Measurements from ENCODE around the gene MPO. TPM values are rescaled to one million over a fixed set of nuclear protein-coding genes. Genes with fewer than 3 reads are reported as not detected.

Gene MPO
- total and polyA plus RNA-seq, 8 donors = 0.03 to 7.7 (median 0.46) TPM; not detected in 5

- DNase-seq = no peak
- H3K4me1 ChIP-seq = no peaks in the 10 kb centered on the region
- peaks cover 0 to 33% (median 9%) of the 10 kb centered on the region in 3 donors for H3K27me3 ChIP-seq
- 71 to 85% (median 83%) methylated on average over 3 of the region's 3 CpGs for WGBS, 5 donors
- H3K9me3 ChIP-seq = no peaks in the 10 kb centered on the region
- no peak overlapping the region for H3K4me3 ChIP-seq
- intact Hi-C loops (cut with DNase I; ENCODE audit: low total_unique reads) = no loop called here
- H3K27ac ChIP-seq = no peak overlapping the region
- TF ChIP-seq EP300 (IDR thresholded peaks at IDR 0.05) (no peak), POLR2A (IDR thresholded peaks at IDR 0.05) (no peak), POLR2AphosphoS5 (IDR thresholded peaks at IDR 0.05) (no peak)
- TF ChIP-seq, protein P1, sequence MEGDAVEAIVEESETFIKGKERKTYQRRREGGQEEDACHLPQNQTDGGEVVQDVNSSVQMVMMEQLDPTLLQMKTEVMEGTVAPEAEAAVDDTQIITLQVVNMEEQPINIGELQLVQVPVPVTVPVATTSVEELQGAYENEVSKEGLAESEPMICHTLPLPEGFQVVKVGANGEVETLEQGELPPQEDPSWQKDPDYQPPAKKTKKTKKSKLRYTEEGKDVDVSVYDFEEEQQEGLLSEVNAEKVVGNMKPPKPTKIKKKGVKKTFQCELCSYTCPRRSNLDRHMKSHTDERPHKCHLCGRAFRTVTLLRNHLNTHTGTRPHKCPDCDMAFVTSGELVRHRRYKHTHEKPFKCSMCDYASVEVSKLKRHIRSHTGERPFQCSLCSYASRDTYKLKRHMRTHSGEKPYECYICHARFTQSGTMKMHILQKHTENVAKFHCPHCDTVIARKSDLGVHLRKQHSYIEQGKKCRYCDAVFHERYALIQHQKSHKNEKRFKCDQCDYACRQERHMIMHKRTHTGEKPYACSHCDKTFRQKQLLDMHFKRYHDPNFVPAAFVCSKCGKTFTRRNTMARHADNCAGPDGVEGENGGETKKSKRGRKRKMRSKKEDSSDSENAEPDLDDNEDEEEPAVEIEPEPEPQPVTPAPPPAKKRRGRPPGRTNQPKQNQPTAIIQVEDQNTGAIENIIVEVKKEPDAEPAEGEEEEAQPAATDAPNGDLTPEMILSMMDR (IDR thresholded peaks at IDR 0.05) = no peak
- no peaks in the 10 kb centered on the region for H3K36me3 ChIP-seq
These were observed 53.0 kb downstream of the MPO start for GRCh38 chr17:58227733-58228132.

GRCh38 chr17:58224315-58224714, 56.4 kb downstream of the MPO start:
- no peak overlapping the region for H3K4me3 ChIP-seq
- peaks cover 0 to 10% (median 8%) of the 10 kb centered on the region in 3 donors for H3K27me3 ChIP-seq
- intact Hi-C loops (cut with DNase I; ENCODE audit: low total_unique reads) = no loop called here
- H3K27ac ChIP-seq = no peak overlapping the region
- no peaks in the 10 kb centered on the region for H3K9me3 ChIP-seq
- no peak for DNase-seq
- peaks cover 0 to 8% (median 7%) of the 10 kb centered on the region in 4 donors for H3K4me1 ChIP-seq
- no peaks in the 10 kb centered on the region for H3K36me3 ChIP-seq
- 28 to 50% (median 41%) methylated on average over 1 of the region's 1 CpG for whole genome bisulfite sequencing, 5 donors
- TF ChIP-seq EP300 (IDR thresholded peaks at IDR 0.05) = no peak

Other genes with a start within 250 kb of the MPO start
- 10 to 100 TPM in 3 of 5 donors, 1 to 10 TPM in 2; 5.8 to 40.6 (median 20.9) TPM for gene DYNLL2, start 197.5 kb downstream of the MPO start, total RNA-seq
- gene DYNLL2, start 197.5 kb downstream of the MPO start, polyA plus RNA-seq = 10 to 100 TPM; 18.5 to 29.4 (median 22.0) TPM
- gene OR4D1, start 132.6 kb downstream of the MPO start, total RNA-seq = not detected
- under 1 TPM in 1 of 3 donors, not detected in 2; 0.03 TPM for gene OR4D1, start 132.6 kb downstream of the MPO start, polyA plus RNA-seq
- not detected for gene OR4D2, start 114.0 kb downstream of the MPO start, total RNA-seq
- gene OR4D2, start 114.0 kb downstream of the MPO start, polyA plus RNA-seq = not detected
- gene EPX, start 88.2 kb downstream of the MPO start, total RNA-seq = under 1 TPM in 1 of 5 donors, not detected in 4; 0.18 TPM
- not detected for gene EPX, start 88.2 kb downstream of the MPO start, polyA plus RNA-seq
- gene MKS1, start 61.7 kb downstream of the MPO start, total RNA-seq = 10 to 100 TPM in 3 of 5 donors, 1 to 10 TPM in 2; 3.1 to 18.0 (median 10.5) TPM
- gene MKS1, start 61.7 kb downstream of the MPO start, polyA plus RNA-seq = 10 to 100 TPM in 1 of 3 donors, 1 to 10 TPM in 2; 3.5 to 12.5 (median 6.2) TPM
- not detected for gene LPO, start 42.4 kb downstream of the MPO start, total RNA-seq
- under 1 TPM in 1 of 3 donors, not detected in 2; 0.10 TPM for gene LPO, start 42.4 kb downstream of the MPO start, polyA plus RNA-seq
- gene TSPOAP1, start 47.9 kb upstream of the MPO start, total RNA-seq = 10 to 100 TPM in 3 of 5 donors, 1 to 10 TPM in 1, not detected in 1; 9.0 to 68.8 (median 16.3) TPM
- gene TSPOAP1, start 47.9 kb upstream of the MPO start, polyA plus RNA-seq = 10 to 100 TPM in 1 of 3 donors, 1 to 10 TPM in 2; 6.5 to 26.0 (median 8.9) TPM
- 10 to 100 TPM in 3 of 5 donors, 1 to 10 TPM in 2; 6.7 to 51.1 (median 23.3) TPM for gene SUPT4H1, start 71.3 kb upstream of the MPO start, total RNA-seq
- 10 to 100 TPM; 68.9 to 80.9 (median 78.2) TPM for gene SUPT4H1, start 71.3 kb upstream of the MPO start, polyA plus RNA-seq
- gene RNF43, start 136.6 kb upstream of the MPO start, total RNA-seq = 100 to 1,000 TPM in 1 of 5 donors, 10 to 100 TPM in 2, 1 to 10 TPM in 2; 6.4 to 269 (median 12.6) TPM
- 1 to 10 TPM in 2 of 3 donors, under 1 TPM in 1; 0.92 to 3.3 (median 2.0) TPM for gene RNF43, start 136.6 kb upstream of the MPO start, polyA plus RNA-seq
- under 1 TPM in 1 of 5 donors, not detected in 4; 0.18 TPM for gene HSF5, start 207.5 kb upstream of the MPO start, total RNA-seq
- not detected for gene HSF5, start 207.5 kb upstream of the MPO start, polyA plus RNA-seq
- 100 to 1,000 TPM in 1 of 5 donors, 10 to 100 TPM in 4; 24.3 to 126 (median 29.9) TPM for gene MTMR4, start 233.7 kb upstream of the MPO start, total RNA-seq
- 1 to 10 TPM; 5.8 to 9.1 (median 7.1) TPM for gene MTMR4, start 233.7 kb upstream of the MPO start, polyA plus RNA-seq

Measured in stomach (tissue), 9 donors.